Naive thymus-derived CD4-positive, alpha-beta T cell (primary cell): Measurements from ENCODE around the gene SMC5. TPM values are rescaled to one million over a fixed set of nuclear protein-coding genes. Genes with fewer than 3 reads are reported as not detected.
"Not testable (repeated sequence)": the region's sequence is repeated elsewhere in the genome, so short reads cannot be mapped to it uniquely, and the experiment has no call there.

ENCODE experiments used
- ATAC-seq: fragments of 150-1000 bp; cut with Tn5 transposase; 2 replicates; pipeline ENCODE4 v1.10.0; 2021; ENCODE audit warnings: mild to moderate bottlenecking, moderate library complexity
- CTCF ChIA-PET: fragments of 350-600 bp; sonication (Branson Sonifier 250); formaldehyde crosslinking; loops from one replicate; lab custom pipeline; 2021; ENCODE audit warnings: antibody characterized with exemption; lab: Charles Lee
- POLR2A ChIA-PET: fragments of 350-600 bp; sonication (Branson Sonifier 250); formaldehyde crosslinking; loops from one replicate; lab custom pipeline; 2021; ENCODE audit warnings: antibody characterized with exemption, inconsistent platforms; lab: Charles Lee
- DNase-seq, 9 donors: peaks; one replicate each; pipeline versions ENCODE4 v3.0.0 to v3.0.0-alpha.2; 2020 to 2022; ENCODE audit warnings: mixed read lengths in 1 of 9
- H3K27ac ChIP-seq: one replicate; pipeline ENCODE4 v1.7.0; 2013; ENCODE audit warnings: mild to moderate bottlenecking, low read depth, low read length, moderate library complexity
- H3K27me3 ChIP-seq, 2 donors: one replicate each; pipeline ENCODE4 v1.7.0; 2013; ENCODE audit warnings: low read length in 2 of 2, mild to moderate bottlenecking in 2 of 2, moderate library complexity in 2 of 2; ENCODE audit not compliant: control insufficient read depth in 2 of 2, insufficient read depth in 2 of 2
- H3K36me3 ChIP-seq, 3 experiments: 1 replicate in 2 of 3; 2 replicates in 1 of 3; pipeline ENCODE4 v1.7.0; 2013; ENCODE audit warnings: low read length in 3 of 3, mild to moderate bottlenecking in 3 of 3, moderate library complexity in 1 of 3; ENCODE audit not compliant: insufficient read depth in 3 of 3, control insufficient read depth in 2 of 3
- H3K4me1 ChIP-seq, 2 donors: one replicate each; pipeline ENCODE4 v1.7.0; 2013; ENCODE audit warnings: low read length in 2 of 2, mild to moderate bottlenecking in 2 of 2, moderate library complexity in 1 of 2; ENCODE audit not compliant: control insufficient read depth in 2 of 2, insufficient read depth in 2 of 2
- H3K4me3 ChIP-seq: 2 replicates; pipeline ENCODE4 v1.7.0; 2013; ENCODE audit warnings: mild to moderate bottlenecking, low read length
- H3K9me3 ChIP-seq, 3 experiments: 1 replicate in 2 of 3; 2 replicates in 1 of 3; pipeline ENCODE4 v1.7.0; 2013; ENCODE audit warnings: low read length in 3 of 3; ENCODE audit not compliant: control insufficient read depth in 2 of 3
- H3K27ac Mint-ChIP-seq, 9 donors: one replicate each; pipeline ENCODE4 v1.8.0; 2020 to 2022; ENCODE audit warnings: mixed read lengths in 9 of 9, mild to moderate bottlenecking in 8 of 9, moderate library complexity in 5 of 9, inconsistent platforms in 2 of 9
- H3K27me3 Mint-ChIP-seq, 5 donors: one replicate each; pipeline ENCODE4 v1.8.0; 2021 to 2022; ENCODE audit warnings: mixed read lengths in 5 of 5, mild to moderate bottlenecking in 1 of 5
- H3K36me3 Mint-ChIP-seq, 5 donors: one replicate each; pipeline ENCODE4 v1.8.0; 2020 to 2022; ENCODE audit warnings: mixed read lengths in 5 of 5, mild to moderate bottlenecking in 3 of 5, inconsistent platforms in 1 of 5
- H3K4me1 Mint-ChIP-seq, 7 donors: one replicate each; pipeline ENCODE4 v1.8.0; 2020 to 2022; ENCODE audit warnings: mixed read lengths in 7 of 7, mild to moderate bottlenecking in 3 of 7, inconsistent platforms in 1 of 7
- H3K4me3 Mint-ChIP-seq, 10 donors: one replicate each; pipeline ENCODE4 v1.8.0; 2020 to 2022; ENCODE audit warnings: mild to moderate bottlenecking in 10 of 10, mixed read lengths in 10 of 10, moderate library complexity in 6 of 10, inconsistent platforms in 2 of 10
- H3K9me3 Mint-ChIP-seq, 11 donors: one replicate each; pipeline ENCODE4 v1.8.0; 2020 to 2022; ENCODE audit warnings: mixed read lengths in 11 of 11, mild to moderate bottlenecking in 4 of 11, inconsistent platforms in 1 of 11, moderate library complexity in 1 of 11
- intact Hi-C, 2 donors: fragments of 100-400 bp; cut with micrococcal nuclease; formaldehyde crosslinking; loops; one replicate each; pipeline ENCODE4 v1.15.1; 2023
- polyA plus RNA-seq, 2 donors: library from polyadenylated mRNA; unstranded; fragments of 300-500 nt; fragmentation: Illumina TruSeq; gene quantifications; one replicate each; pipeline ENCODE4 v1.2.3, GENCODE V29; 2021
- total RNA-seq, 6 experiments: library from RNA in 5 of 6; stranded (reverse) in 5 of 6; gene quantifications; 1 replicate in 5 of 6; 2 replicates in 1 of 6; pipeline ENCODE4 v1.2.3 and lab custom pipeline; 2021 to 2026

Gene SMC5
- total and polyA plus RNA-seq, 7 experiments from 2014 or later, result 15.6 to 44.6 (median 29.6) TPM

- peak; percentile 95 for ATAC-seq
- peak overlapping the region; percentile 13 to 85 (median 74) for H3K4me3 Mint-ChIP-seq
- ChIA-PET POLR2A (interaction anchor here (0.7 to 6.0 kb wide), 8 partner anchors 9 to 106 kb away, joined by 3 to 61 read pairs (median 5); partner anchors contain the start of gene KLF9), CTCF (interaction anchor here (1.3 to 2.0 kb wide), 2 partner anchors 9 to 12 kb away, joined by 3 to 6 read pairs; no protein-coding TSS in a partner anchor)
- Histone ChIP-seq H3K9me3 (no peaks in the 10 kb centered on the region), H3K27ac (peak overlapping the region; percentile 50), H3K4me3 (peak overlapping the region; percentile 3), H3K36me3 (no peaks in the 10 kb centered on the region), H3K27me3 (no peaks in the 10 kb centered on the region), H3K4me1 (peaks cover 40 to 68% of the 10 kb centered on the region in 2 donors)
- intact Hi-C loops, result loop anchor here (1.0 to 5.0 kb wide), 7 partner anchors 8 to 141 kb away; partner anchors contain the start of gene SMC5 (in 1 of the 2)
- peak overlapping the region; percentile 49 to 91 (median 84) for H3K27ac Mint-ChIP-seq
- H3K4me1 Mint-ChIP-seq, result peaks cover 50 to 88% (median 78%) of the 10 kb centered on the region in 7 donors
- no peaks in the 10 kb centered on the region for H3K27me3 Mint-ChIP-seq
- peaks cover 0 to 1% (median 0%) of the 10 kb centered on the region in 5 donors for H3K36me3 Mint-ChIP-seq
- H3K9me3 Mint-ChIP-seq, result no peaks in the 10 kb centered on the region
- DNase-seq, result peak in 6 of 9 donors; percentile 45 to 69 (median 56)
Measured at GRCh38 chr9:70398145-70398556, 139.4 kb downstream of the SMC5 start.

GRCh38 chr9:70399141-70399540 is 140.4 kb downstream of the SMC5 start:
- peak overlapping the region; percentile 49 to 90 (median 81) for H3K27ac Mint-ChIP-seq
- no peak for DNase-seq
- ChIA-PET POLR2A (interaction anchor here (0.9 to 6.0 kb wide), 5 partner anchors 9 to 18 kb away, joined by 3 to 61 read pairs (median 9); partner anchors contain the start of gene KLF9), CTCF (interaction anchor here (1.3 to 2.0 kb wide), 3 partner anchors 9 to 11 kb away, joined by 3 to 6 read pairs (median 3); no protein-coding TSS in a partner anchor)
- Histone ChIP-seq H3K27me3 (no peaks in the 10 kb centered on the region), H3K4me1 (peaks cover 40 to 69% of the 10 kb centered on the region in 2 donors), H3K9me3 (no peaks in the 10 kb centered on the region), H3K27ac (peak overlapping the region; percentile 50), H3K4me3 (no peak overlapping the region), H3K36me3 (no peaks in the 10 kb centered on the region)
- peaks cover 54 to 88% (median 79%) of the 10 kb centered on the region in 7 donors for H3K4me1 Mint-ChIP-seq
- intact Hi-C loops, result loop anchor here in 1 of 2 donors (2.0 to 5.0 kb wide), 2 partner anchors 14 to 142 kb away; partner anchors contain the start of gene SMC5
- H3K9me3 Mint-ChIP-seq, result no peaks in the 10 kb centered on the region
- ATAC-seq, result no peak
- no peaks in the 10 kb centered on the region for H3K27me3 Mint-ChIP-seq
- H3K36me3 Mint-ChIP-seq, result peaks cover 0 to 1% (median 0%) of the 10 kb centered on the region in 5 donors
- H3K4me3 Mint-ChIP-seq, result peak overlapping the region; percentile 2 to 85 (median 68)

- CTCF ChIA-PET, result interaction anchor here (2.0 kb wide), 1 partner anchor 10 kb away, joined by 6 read pairs; no protein-coding TSS in a partner anchor
- no peak overlapping the region for H3K4me3 ChIP-seq
- Mint-ChIP-seq H3K27me3 (no peaks in the 10 kb centered on the region), H3K36me3 (peaks cover 0 to 1% (median 0%) of the 10 kb centered on the region in 5 donors), H3K4me1 (peaks cover 53 to 86% (median 76%) of the 10 kb centered on the region in 7 donors), H3K27ac (peak overlapping the region; percentile 26 to 90 (median 81)), H3K9me3 (no peaks in the 10 kb centered on the region), H3K4me3 (peak overlapping the region in 7 of 10 donors; percentile 9 to 69 (median 35))
- H3K36me3 ChIP-seq, result no peaks in the 10 kb centered on the region
- H3K9me3 ChIP-seq, result no peaks in the 10 kb centered on the region
- intact Hi-C loops, result no loop called here
- ATAC-seq, result no peak
- H3K4me1 ChIP-seq, result peaks cover 40 to 63% of the 10 kb centered on the region in 2 donors
- POLR2A ChIA-PET, result interaction anchor here (0.9 to 6.0 kb wide), 4 partner anchors 8 to 17 kb away, joined by 3 to 61 read pairs (median 15); no protein-coding TSS in a partner anchor
- no peaks in the 10 kb centered on the region for H3K27me3 ChIP-seq
- H3K27ac ChIP-seq, result peak overlapping the region; percentile 50
- no peak for DNase-seq
Measured at GRCh38 chr9:70400107-70400892, 141.5 kb downstream of the SMC5 start.

- intact Hi-C loops, H3K27me3 Mint-ChIP-seq, H3K27me3 ChIP-seq, H3K4me3 Mint-ChIP-seq, H3K4me3 ChIP-seq, H3K9me3 ChIP-seq, DNase-seq, ATAC-seq, H3K9me3 Mint-ChIP-seq, H3K36me3 ChIP-seq, H3K36me3 Mint-ChIP-seq, H3K27ac ChIP-seq: not testable (repeated sequence)
- ChIA-PET CTCF (interaction anchor here (0.7 to 1.5 kb wide), 2 partner anchors 78 to 201 kb away, joined by 3 read pairs; no protein-coding TSS in a partner anchor), POLR2A (interaction anchor here (0.6 to 10.3 kb wide), 4 partner anchors 8 to 18 kb away, joined by 3 to 138 read pairs (median 34); partner anchors contain the start of gene KLF9)
- Mint-ChIP-seq H3K4me1 (peaks cover 61 to 87% (median 82%) of the 10 kb centered on the region in 7 donors), H3K27ac (peak overlapping the region in 4 of 9 donors; percentile 52 to 85 (median 80))
- peaks cover 47 to 69% of the 10 kb centered on the region in 2 donors for H3K4me1 ChIP-seq
Measured at GRCh38 chr9:70401241-70401640, 142.5 kb downstream of the SMC5 start.

GRCh38 chr9:70402213-70402612 is 143.4 kb downstream of the SMC5 start:
- Mint-ChIP-seq H3K4me1 (peaks cover 70 to 90% (median 84%) of the 10 kb centered on the region in 7 donors), H3K27ac (peak overlapping the region in 5 of 9 donors; percentile 29 to 76 (median 49)), H3K4me3 (peak overlapping the region in 3 of 10 donors; percentile 8 to 35 (median 15)), H3K9me3 (no peaks in the 10 kb centered on the region), H3K36me3 (peaks cover 0 to 1% (median 0%) of the 10 kb centered on the region in 5 donors), H3K27me3 (no peaks in the 10 kb centered on the region)
- ChIA-PET CTCF (interaction anchor here (0.6 to 1.5 kb wide), 4 partner anchors 10 to 200 kb away, joined by 3 read pairs; no protein-coding TSS in a partner anchor), POLR2A (interaction anchor here (0.7 to 10.3 kb wide), 6 partner anchors 9 to 160 kb away, joined by 3 to 138 read pairs (median 8); partner anchors contain the start of gene KLF9)
- Histone ChIP-seq H3K27me3 (no peaks in the 10 kb centered on the region), H3K9me3 (no peaks in the 10 kb centered on the region), H3K36me3 (no peaks in the 10 kb centered on the region), H3K27ac (no peak overlapping the region), H3K4me1 (peaks cover 51 to 71% of the 10 kb centered on the region in 2 donors), H3K4me3 (no peak overlapping the region)
- intact Hi-C loops, result loop anchor here in 1 of 2 donors (1.0 kb wide), 1 partner anchor 8 kb away; no protein-coding TSS in a partner anchor
- ATAC-seq (no peak), DNase-seq (no peak)

- ChIA-PET POLR2A (interaction anchor here (1.6 to 10.3 kb wide), 3 partner anchors 8 to 16 kb away, joined by 9 to 138 read pairs (median 61); partner anchors contain the start of gene KLF9), CTCF (no interaction called here)
- Mint-ChIP-seq H3K4me3 (peak overlapping the region in 3 of 10 donors; percentile 25 to 63 (median 34)), H3K9me3 (no peaks in the 10 kb centered on the region), H3K36me3 (peaks cover 0 to 4% (median 0%) of the 10 kb centered on the region in 5 donors), H3K27ac (peak overlapping the region in 6 of 9 donors; percentile 49 to 82 (median 72)), H3K27me3 (no peaks in the 10 kb centered on the region), H3K4me1 (peaks cover 71 to 90% (median 83%) of the 10 kb centered on the region in 7 donors)
- Histone ChIP-seq H3K4me3 (no peak overlapping the region), H3K9me3 (no peaks in the 10 kb centered on the region), H3K36me3 (no peaks in the 10 kb centered on the region), H3K27ac (no peak overlapping the region), H3K4me1 (peaks cover 46 to 71% of the 10 kb centered on the region in 2 donors), H3K27me3 (no peaks in the 10 kb centered on the region)
- DNase-seq (no peak), ATAC-seq (no peak)
- intact Hi-C loops, result loop anchor here in 1 of 2 donors (1.0 kb wide), 1 partner anchor 12 kb away; no protein-coding TSS in a partner anchor
Measured at GRCh38 chr9:70403166-70403565, 144.4 kb downstream of the SMC5 start.
